Osteoblast (primary cell): Measurements from ENCODE around the gene UBE2F. TPM values are rescaled to one million over a fixed set of nuclear protein-coding genes. Genes with fewer than 3 reads are reported as not detected.

Experiments used
- DNase-seq: peaks from one replicate; pipeline ENCODE4 v3.0.0; 2011; ENCODE audit warnings: low spot score, mixed read lengths; ENCODE audit not compliant: insufficient read length; ENCODE audit errors: missing footprints
- H2AFZ ChIP-seq: 2 replicates; pipeline ENCODE4 v1.6.0; 2011; ENCODE audit warnings: mild to moderate bottlenecking, low read length
- H3K27ac ChIP-seq: 2 replicates; pipeline ENCODE4 v1.5.1; 2011; ENCODE audit warnings: mild to moderate bottlenecking, low read depth, low read length, moderate library complexity
- H3K27me3 ChIP-seq: 2 replicates; pipeline ENCODE4 v1.6.0; 2012; ENCODE audit warnings: mild to moderate bottlenecking, control low read depth, inconsistent platforms, low read length, moderate library complexity; ENCODE audit not compliant: insufficient read depth
- H3K36me3 ChIP-seq: 2 replicates; pipeline ENCODE4 v1.5.1; 2011; ENCODE audit warnings: mild to moderate bottlenecking, low read length, control low read depth, moderate library complexity; ENCODE audit not compliant: insufficient read depth
- H3K4me1 ChIP-seq: 2 replicates; pipeline ENCODE4 v1.5.1; 2011; ENCODE audit warnings: mild to moderate bottlenecking, low read length, control low read depth, moderate library complexity; ENCODE audit not compliant: insufficient read depth
- H3K4me2 ChIP-seq: 2 replicates; pipeline ENCODE4 v1.6.0; 2011; ENCODE audit warnings: mild to moderate bottlenecking, low read length; ENCODE audit not compliant: insufficient read depth
- H3K4me3 ChIP-seq: fragments of 200-600 bp; sonication (generic); 3 replicates; pipeline ENCODE4 v1.5.1; 2012; ENCODE audit warnings: mild to moderate bottlenecking, low read length, inconsistent platforms; ENCODE audit not compliant: insufficient read depth
- H3K79me2 ChIP-seq: 2 replicates; pipeline ENCODE4 v1.6.0; 2012; ENCODE audit warnings: mild to moderate bottlenecking, low read length, control low read depth, inconsistent platforms; ENCODE audit not compliant: insufficient read depth
- H3K9me3 ChIP-seq: 2 replicates; pipeline ENCODE4 v1.5.1; 2011; ENCODE audit warnings: low read depth, low read length, control low read depth
- H4K20me1 ChIP-seq: 2 replicates; pipeline ENCODE4 v1.6.0; 2012; ENCODE audit warnings: mild to moderate bottlenecking, low read length, control low read depth; ENCODE audit not compliant: insufficient read depth
- total RNA-seq: library from RNA; depleted of rRNA; stranded (reverse); fragments of >200 nt; gene quantifications from 2 replicates; pipeline ENCODE4 v1.2.3, GENCODE V29; 2012
- TF ChIP-seq, protein P1 (sequence below): IDR thresholded peaks from 2 replicates; pipeline ENCODE4 v1.5.1; 2011; ENCODE audit warnings: mild to moderate bottlenecking, low read depth, low read length, moderate library complexity; ENCODE audit errors: extremely low read depth

Gene UBE2F
- total RNA-seq, 1 donor, result 39.8 TPM

GRCh38 chr2:237968048-237968862 is 1.4 kb downstream of the UBE2F start:
- H3K4me1 ChIP-seq, result peaks cover 20% of the 10 kb centered on the region
- peak overlapping the region; percentile 89 for H3K4me2 ChIP-seq
- H3K27me3 ChIP-seq, result no peaks in the 10 kb centered on the region
- no peaks in the 10 kb centered on the region for H3K36me3 ChIP-seq
- H3K27ac ChIP-seq, result peak overlapping the region; percentile 47
- peaks cover 41% of the 10 kb centered on the region for H4K20me1 ChIP-seq
- peak overlapping the region; percentile 84 for H3K4me3 ChIP-seq
- H3K79me2 ChIP-seq, result peaks cover 58% of the 10 kb centered on the region
- H2AFZ ChIP-seq, result peak overlapping the region; percentile 56
- peak; percentile 96 for DNase-seq
- no peaks in the 10 kb centered on the region for H3K9me3 ChIP-seq
- TF ChIP-seq, protein P1, sequence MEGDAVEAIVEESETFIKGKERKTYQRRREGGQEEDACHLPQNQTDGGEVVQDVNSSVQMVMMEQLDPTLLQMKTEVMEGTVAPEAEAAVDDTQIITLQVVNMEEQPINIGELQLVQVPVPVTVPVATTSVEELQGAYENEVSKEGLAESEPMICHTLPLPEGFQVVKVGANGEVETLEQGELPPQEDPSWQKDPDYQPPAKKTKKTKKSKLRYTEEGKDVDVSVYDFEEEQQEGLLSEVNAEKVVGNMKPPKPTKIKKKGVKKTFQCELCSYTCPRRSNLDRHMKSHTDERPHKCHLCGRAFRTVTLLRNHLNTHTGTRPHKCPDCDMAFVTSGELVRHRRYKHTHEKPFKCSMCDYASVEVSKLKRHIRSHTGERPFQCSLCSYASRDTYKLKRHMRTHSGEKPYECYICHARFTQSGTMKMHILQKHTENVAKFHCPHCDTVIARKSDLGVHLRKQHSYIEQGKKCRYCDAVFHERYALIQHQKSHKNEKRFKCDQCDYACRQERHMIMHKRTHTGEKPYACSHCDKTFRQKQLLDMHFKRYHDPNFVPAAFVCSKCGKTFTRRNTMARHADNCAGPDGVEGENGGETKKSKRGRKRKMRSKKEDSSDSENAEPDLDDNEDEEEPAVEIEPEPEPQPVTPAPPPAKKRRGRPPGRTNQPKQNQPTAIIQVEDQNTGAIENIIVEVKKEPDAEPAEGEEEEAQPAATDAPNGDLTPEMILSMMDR, result no peak

GRCh38 chr2:237971661-237972060 is 4.8 kb downstream of the UBE2F start:
- H3K27ac ChIP-seq, result no peak overlapping the region
- H3K36me3 ChIP-seq, result peaks cover 16% of the 10 kb centered on the region
- TF ChIP-seq, protein P1, result no peak
- no peaks in the 10 kb centered on the region for H3K9me3 ChIP-seq
- H3K4me1 ChIP-seq, result peaks cover 13% of the 10 kb centered on the region
- no peaks in the 10 kb centered on the region for H3K27me3 ChIP-seq
- peaks cover 44% of the 10 kb centered on the region for H4K20me1 ChIP-seq
- no peak overlapping the region for H3K4me3 ChIP-seq
- H2AFZ ChIP-seq, result no peak overlapping the region
- H3K4me2 ChIP-seq, result no peak overlapping the region
- H3K79me2 ChIP-seq, result peaks cover 81% of the 10 kb centered on the region
- DNase-seq, result no peak

DNA sequence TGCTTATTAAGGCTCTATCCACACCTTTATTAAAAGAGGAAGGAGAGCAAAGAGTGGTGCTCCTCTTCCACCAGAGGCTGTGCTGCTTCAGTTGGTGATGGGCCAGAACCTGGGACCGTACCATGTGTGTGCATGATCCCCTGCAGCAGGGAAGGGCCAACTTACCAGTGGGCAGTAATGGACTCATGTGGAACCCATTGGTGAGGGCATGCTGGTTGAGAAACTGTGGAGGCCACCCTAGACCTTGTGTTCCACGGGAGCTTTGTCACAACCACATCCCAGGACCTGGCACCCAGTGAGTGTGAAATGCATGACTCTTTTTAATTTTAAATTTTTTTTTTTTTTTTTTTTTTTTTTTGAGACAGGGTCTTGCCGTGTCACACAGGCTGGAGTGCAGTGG is 5.4 kb downstream of the UBE2F start:
- no peaks in the 10 kb centered on the region for H3K27me3 ChIP-seq
- H3K36me3 ChIP-seq, result peaks cover 18% of the 10 kb centered on the region
- no peak overlapping the region for H2AFZ ChIP-seq
- TF ChIP-seq, protein P1, result no peak
- H3K4me1 ChIP-seq, result peaks cover 13% of the 10 kb centered on the region
- no peak overlapping the region for H3K4me2 ChIP-seq
- no peak overlapping the region for H3K4me3 ChIP-seq
- DNase-seq, result peak; percentile 32
- H3K9me3 ChIP-seq, result no peaks in the 10 kb centered on the region
- H3K27ac ChIP-seq, result no peak overlapping the region
- peaks cover 49% of the 10 kb centered on the region for H4K20me1 ChIP-seq
- peaks cover 87% of the 10 kb centered on the region for H3K79me2 ChIP-seq

GRCh38 chr2:237972936-237973335 is 6.1 kb downstream of the UBE2F start:
- peaks cover 9% of the 10 kb centered on the region for H3K4me1 ChIP-seq
- no peaks in the 10 kb centered on the region for H3K27me3 ChIP-seq
- H3K9me3 ChIP-seq, result no peaks in the 10 kb centered on the region
- no peak overlapping the region for H3K4me3 ChIP-seq
- H3K4me2 ChIP-seq, result no peak overlapping the region
- peaks cover 87% of the 10 kb centered on the region for H3K79me2 ChIP-seq
- no peak for DNase-seq
- no peak overlapping the region for H2AFZ ChIP-seq
- H4K20me1 ChIP-seq, result peaks cover 52% of the 10 kb centered on the region
- H3K27ac ChIP-seq, result no peak overlapping the region
- peaks cover 18% of the 10 kb centered on the region for H3K36me3 ChIP-seq
- TF ChIP-seq, protein P1, result no peak
